HG02759 (cell line): ENCODE measurements around the gene BFSP1.

Experiments
- ATAC-seq: cut with Tn5 transposase; IDR thresholded peaks from one replicate; pipeline ENCODE4 v1.9.1; 2021; ENCODE audit warnings: mild to moderate bottlenecking, moderate library complexity; ENCODE audit not compliant: unreplicated experiment

BFSP1 gene

DNA sequence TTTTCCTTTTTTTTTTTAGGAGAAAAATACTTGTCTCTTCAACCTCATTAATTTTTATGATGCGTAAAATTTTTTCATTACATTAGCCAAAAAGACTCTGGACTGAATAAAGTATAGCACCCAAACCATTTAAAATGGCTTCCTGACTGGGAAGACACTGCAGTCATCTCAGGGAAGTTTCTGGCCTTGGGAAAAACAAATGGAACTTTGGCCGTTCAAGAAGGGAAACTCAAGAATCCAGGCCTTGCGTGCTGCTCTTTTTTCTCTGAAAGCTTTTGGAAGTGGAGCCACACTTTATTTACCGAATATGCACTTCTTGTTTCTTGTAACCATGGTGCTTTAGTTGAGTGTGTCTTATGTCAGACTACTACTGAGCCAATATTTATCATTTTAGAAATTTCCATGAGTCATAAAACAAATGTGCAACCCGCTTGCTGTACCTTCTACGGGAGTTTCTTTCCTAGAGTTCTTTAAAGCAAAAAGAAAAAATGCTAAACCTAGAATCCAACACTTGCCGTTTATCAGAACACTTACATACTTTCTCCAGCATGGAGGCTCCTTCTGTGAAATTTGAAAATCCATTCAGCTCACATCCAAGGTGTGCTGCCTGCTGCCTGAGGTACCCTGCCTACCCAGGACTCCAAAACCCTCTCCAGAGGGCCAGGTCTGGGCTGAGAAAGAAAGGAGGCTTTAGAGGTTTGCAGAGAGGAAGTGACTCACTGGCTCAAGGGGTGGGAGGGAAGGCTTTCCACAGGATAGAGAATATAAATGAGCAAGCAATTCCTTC, 27.2 kb upstream of the BFSP1 start:
- ATAC-seq = no peak

DNA sequence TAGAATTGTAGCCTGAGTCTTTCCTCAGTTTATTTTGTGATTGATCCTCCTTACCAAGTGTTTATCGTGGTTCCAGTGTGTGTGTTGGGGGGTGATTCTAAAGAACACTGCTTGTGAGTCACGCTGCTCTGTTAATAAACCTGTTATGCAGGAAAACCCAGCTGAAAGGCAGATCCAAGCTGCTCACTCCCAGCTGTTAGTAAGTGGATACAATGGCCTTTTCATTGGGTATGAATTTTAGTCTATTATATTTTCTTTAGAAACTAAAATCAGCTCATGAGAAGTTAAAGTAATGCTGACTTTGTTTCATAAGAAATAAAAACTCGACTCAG, 26.5 kb upstream of the BFSP1 start:
- ATAC-seq = no peak

DNA sequence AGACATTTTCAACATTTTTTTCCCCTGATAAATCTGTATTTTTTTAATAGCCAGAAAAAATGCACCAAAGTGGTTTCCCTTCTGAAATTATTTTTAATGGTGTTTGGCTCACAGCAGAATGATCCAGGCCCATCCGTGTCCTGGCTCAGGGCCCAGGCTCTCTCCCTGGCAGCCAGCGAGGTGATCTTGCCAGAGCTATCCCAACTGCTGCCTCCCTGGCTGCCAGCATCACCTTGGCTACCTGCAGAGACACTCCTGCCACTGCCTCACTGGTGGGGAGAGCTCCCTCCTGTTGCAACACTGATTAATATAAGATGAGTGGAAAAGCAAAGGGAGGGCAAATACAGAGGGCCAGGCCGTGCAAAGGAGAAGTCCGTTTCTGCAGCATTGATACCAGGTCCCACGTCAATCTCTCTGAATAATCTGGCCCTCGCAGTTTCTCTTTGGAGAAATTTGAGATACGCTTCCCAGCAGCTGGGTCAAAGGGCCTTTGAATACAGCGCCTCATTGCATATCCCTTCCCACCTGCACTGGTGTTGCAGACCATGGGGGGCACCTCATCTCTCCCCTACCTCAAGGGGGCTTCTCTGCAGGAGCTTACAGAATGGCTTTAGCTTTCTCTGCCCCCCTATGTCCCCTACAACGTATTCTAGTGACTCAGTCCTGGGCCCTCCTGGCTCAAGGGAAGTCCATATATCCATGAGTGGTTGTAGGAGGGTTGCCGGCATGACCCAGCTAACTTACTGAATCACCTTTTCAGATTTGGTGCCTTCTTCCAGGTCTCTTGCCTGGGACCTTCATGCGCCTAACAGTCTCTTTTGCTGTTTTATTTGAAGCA, 25.9 kb upstream of the BFSP1 start:
- ATAC-seq = no peak

DNA sequence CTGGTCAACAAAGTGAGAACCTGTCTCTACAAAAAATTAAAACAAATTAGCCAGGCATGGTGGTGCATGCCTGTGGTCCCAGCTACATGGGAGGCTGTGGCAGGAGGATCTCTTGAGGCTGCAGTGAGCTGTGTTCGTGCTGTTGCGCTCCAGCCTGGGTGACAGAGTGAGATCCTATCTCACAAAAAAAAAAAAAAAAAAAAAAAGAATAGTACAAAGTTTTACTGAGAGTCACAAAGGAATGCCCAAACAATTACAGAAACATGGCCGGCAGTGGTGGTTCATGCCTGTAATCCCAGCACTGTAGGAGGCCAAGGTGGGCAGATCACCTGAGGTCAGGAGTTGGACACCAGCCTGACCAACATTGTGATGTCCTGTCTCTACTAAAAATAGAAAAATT, 23.9 kb upstream of the BFSP1 start:
- no peak for ATAC-seq

DNA sequence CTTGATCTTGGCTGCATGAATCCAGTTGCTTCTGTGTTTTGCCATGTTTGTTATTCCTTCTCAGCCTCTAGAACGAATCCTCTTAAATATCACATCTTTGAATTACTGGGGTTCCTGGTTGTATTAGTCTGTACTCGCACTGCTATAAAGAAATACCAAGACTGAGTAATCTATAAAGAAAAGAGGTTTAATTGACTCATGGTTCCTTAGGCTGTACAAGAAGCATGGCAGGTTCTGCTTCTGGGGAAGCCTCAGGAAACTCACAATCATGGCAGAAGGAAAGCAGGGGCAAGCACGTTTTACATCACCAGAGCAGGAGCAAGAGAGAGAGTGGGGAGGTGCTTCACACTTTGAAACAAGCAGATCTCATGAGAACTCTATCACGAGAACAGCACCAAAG, 18.0 kb upstream of the BFSP1 start:
- no peak for ATAC-seq

DNA sequence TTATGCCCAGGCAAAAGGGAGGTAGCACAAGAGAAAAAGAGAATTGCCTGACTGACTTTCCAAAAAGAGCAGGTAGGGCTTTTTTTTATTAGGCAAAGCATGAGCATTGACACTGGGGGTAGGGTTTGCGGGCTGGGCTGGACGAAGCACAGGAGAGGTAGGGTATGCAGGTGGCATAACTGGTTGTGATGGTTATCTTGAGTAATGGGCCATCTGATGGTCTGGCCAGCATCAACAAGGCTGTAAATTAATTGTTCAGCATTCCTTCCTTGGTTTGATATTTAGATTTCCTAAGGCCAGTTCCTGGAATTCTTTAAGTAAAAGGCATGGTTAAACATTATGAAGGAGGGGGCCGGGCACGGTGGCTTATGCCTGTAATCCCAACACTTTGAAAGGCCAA, 13.9 kb upstream of the BFSP1 start:
- ATAC-seq = no peak

DNA sequence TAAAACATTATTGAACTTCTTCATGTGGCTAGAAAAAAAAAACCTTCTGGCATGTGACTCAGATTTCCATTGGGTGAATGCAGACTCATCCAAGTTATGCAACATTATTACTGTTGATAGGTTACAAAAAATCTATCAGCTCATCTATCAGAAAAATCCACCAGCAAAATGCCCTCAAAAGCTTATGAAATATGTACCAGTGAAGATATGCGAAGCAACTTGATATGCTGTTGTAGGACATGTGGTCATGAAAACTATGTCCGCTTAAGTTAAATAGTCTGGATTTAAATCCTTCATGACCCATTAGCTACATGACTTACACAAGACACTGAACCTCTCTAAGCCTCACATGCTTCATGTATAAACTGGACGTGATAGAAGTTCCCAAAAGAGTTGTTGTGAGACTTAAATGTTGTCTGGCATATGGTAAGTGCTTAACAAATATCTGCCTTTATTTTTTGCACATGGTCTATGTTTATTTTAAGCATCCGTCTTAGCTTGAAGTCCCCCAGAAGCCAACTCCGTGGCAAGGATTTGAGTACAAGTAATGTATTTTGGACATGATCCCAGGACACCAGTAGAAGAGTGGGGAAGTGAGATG, 12.5 kb upstream of the BFSP1 start:
- ATAC-seq = no peak

DNA sequence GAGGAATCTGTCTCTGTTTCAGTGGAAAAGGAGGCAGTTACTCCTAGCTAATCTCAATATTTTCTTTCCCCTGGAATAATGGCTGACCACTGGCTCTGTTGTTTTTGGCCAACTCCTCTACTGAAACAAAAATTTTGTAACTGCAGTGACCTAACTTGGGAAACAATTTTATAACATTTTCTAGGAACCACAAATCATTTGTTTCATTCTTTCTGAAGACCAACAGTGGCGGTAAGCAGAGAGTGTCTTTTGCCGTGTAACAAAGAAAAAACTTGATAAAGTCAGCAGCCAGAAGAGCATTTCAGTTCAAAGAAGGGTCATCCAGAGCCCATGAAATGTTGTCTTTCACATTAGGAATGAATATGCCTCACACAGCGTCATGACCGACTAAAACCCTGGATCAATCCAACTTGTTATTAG, 11.8 kb upstream of the BFSP1 start:
- no peak for ATAC-seq

DNA sequence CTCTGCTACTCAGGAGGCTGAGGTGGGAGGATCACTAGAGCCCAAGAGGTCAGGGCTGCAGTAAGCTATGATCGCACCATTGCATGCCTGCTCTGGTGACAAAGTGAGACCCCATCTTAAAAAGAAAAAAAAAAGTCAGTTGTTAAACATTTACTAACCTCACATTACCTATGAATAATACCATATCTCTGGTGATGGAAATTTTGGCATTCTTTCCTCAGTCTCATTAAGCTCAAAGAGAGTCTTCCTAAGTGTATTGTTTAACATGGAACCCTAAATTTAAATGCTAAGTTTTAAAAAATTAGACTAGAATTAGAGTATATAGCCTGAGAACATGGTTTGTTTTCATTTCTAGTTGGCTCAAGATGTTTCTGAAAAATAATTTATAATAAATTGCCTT, 11.3 kb upstream of the BFSP1 start:
- no peak for ATAC-seq

DNA sequence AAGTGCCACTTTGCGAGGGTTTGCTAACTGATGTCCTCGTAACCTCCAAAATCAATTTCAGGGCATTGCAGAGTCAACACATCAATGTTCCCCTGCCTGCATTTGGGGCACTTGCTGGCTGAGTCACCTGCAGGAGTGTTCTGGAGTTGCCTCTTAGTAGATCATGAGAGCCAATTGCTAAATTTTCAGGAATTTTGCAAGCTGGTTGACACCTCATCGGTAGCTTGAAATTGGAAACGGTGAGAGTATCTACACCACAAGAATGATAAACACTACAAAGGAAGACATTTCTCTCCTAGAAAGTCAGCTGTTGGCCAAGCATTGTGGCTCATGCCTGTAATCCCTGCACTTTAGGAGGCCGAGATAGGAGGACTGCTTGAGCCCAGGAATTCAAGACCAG, 10.8 kb upstream of the BFSP1 start:
- ATAC-seq = no peak

DNA sequence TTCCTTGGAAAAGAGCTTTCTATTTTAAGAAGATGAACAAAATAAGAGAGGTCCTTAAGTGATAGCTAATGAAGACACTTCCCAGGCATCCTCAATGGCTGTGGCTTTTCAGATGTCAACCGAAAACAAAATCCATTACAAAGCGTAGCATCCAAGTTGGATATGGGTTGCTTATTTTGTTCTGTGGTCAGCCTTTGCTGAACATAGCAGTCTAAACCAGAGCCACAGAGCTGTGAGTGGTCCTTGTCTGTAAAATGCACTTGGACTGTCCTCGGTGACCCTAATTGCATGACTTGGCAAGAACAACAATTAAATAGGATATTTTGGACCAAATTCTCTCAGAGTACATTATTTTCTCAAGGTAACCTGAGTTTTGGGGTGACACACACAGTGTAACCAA, 10.4 kb upstream of the BFSP1 start:
- no peak for ATAC-seq

DNA sequence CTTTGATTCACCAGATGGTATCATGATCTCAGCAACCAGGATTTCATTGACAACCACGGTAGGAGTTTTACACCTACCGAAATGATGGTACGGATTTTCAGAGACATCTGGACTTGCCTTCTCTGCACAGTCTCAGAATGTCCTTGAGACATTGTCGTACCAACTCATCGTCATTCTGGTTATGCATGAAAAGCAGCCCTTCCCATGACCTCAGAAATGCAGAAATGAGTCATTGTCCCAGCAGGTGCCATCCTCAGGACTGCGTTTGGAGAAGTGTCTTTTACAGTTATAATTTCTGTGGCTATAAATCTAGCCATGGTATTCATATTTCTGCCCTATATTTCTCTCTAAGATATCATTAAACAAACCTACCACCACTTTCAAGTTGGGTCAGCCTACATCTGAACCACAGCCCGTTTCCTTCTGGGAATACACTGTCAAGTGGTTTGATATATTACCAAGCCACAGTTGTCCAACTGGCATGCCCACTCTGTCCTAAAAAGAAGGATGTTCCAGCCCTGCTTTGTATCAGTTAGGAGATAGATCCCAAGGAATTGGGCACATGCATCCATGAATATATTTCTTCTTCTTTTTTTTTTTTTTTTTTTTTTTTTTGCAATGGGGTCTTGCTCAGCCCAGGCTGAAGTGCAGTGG, 7.5 kb upstream of the BFSP1 start:
- no peak for ATAC-seq

DNA sequence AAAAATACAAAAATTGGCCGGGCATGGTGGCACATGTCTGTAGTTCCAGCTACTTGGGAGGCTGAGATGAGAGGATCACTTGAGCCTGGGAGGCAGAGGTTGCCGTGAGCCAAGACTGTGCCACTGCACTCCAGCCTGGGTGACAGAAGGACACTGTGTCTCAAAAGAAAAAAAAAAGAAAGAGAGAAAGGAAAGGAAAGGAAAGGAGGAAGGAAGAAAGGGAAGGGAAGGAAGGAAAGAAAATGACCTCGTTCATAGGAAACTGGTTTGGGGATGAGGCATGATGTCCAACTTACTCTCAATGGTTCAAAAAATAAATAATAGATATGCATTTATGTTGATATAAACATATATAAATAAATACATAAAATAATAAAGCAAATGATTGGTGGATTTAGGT, 6.8 kb upstream of the BFSP1 start:
- ATAC-seq = no peak

DNA sequence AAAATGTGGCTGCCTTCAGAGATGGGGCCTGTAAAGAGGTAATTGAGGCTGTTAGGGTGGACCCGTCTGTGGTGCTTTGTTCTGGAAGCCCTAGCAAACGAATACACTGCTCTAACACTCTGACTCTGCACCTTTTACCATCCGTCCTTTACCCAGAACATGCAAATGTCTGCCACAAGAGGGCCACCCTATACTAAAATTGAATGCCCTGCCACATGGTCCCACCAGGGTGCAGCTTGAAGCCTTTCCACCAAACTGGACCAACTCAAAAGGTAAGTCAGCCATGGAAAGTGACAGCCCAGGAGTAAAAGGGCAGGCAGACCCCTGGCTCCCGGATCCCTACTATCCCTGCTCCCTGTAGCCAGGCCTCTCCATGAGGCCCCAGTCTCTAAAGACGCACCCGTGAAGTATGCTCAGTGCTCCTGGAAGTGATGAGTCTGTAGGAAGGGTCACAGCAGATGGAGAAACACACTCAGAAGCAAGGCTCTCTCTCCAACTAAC, 5.8 kb upstream of the BFSP1 start:
- peak; percentile 92 for ATAC-seq

DNA sequence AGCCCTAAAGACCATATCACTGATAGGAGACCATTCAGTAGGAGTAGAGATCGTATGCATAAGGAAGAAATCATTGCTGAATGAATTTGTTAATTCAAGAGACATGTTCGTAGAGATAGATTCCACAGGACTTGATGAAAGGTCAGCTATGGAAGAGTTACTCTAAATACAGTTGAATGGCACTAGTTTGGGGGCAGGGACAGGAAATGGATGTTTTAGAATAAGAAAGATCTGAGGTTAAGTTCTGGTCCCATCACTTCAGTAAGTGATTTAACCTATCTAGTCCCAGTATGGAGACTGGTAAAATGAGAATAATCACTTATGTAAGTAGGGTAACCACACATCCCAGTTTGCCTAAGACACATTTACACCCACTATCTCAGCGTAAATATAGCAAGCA, 2.9 kb upstream of the BFSP1 start:
- ATAC-seq = no peak

DNA sequence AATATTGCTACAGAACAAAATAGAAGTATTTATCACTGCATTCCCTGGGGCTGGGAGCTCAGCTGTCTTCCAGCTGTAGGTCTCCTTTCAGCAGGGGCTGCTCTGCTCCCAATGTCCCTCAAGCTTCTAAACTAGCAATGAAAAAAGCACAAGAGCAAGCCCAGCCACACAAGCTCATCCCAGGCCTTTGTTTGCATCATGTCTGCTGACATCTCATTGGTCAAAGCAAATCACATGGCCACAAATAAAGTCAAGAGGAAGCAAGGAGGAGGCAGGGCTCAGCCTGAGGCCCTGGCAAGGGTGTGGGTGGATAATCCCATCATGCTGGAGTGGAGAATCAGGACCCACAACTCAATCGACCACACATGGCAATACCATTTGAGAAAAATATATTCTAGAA, 2.2 kb upstream of the BFSP1 start:
- ATAC-seq = no peak

DNA sequence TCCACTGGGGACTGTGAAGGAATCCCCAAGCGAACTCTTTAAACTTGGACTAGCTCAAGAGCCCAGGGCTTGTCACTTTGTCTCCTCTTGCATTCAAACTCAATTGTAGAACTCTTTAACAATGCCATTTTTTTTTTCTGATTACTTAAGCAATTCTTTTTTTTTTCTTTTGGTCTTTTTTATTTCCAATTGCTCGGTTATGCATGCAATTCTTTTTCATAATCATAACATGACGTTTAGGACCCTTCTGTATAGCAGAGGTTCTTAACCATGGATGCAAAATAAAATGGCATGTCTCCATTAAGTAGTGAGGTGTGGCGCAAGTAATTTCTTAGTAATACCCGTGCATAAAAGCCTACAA, 466 bp upstream of the BFSP1 start:
- no peak for ATAC-seq

DNA sequence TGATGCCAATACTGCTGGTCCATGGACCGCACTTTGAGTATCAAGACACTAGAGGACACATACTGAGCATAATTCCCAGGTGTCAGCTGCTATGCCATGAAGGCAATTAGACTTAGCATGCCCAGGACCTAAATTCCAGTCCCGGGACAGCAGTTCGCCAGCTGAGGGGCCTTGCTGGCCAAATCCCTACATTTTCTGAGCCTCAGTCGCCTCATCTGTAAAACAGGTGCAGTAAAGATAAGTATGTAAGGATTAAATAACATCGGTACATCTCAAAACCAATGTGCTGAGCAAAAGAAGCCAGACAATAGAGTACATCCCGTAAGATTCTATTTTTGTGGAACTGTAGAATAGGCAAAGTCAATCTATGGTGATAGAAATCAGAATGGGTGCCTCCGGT, 1.0 kb downstream of the BFSP1 start:
- ATAC-seq = no peak

DNA sequence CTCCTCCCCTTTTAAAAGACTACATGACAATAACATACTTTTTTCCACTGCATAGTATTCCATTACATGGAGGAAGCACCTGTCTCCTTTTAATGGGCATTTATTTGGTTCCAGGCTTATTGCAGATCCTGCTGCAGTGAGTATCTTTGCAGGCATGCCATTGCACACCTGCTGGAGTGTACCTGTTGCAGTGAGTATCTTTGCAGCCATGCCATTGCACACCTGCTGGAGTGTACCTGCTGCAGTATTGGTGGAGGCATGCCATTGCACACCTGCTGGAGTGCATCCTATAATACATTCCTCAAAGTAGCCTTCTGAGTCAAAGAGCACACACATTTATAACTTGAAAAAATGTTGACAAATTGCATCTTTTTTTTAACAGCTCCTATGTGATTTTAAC, 1.6 kb downstream of the BFSP1 start:
- no peak for ATAC-seq

DNA sequence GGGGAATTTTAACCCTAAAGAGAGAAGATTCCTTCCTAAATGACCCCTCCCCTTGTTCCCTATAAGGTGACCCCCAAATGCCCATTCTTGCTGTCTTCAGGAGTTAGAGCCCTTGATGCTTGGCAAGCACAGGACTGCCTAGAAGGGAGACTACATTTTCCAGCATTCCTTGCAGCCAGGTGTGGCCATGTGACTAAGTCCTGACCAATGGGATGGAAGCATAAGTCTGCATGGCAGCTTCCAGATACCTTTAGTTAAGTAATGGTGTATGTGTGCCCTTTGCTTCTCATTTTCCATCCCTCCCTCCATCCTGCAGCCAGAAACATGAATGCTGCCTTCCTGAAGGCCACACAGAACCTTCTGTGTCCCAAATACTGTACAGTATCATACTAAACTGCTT, 5.5 kb downstream of the BFSP1 start:
- no peak for ATAC-seq

DNA sequence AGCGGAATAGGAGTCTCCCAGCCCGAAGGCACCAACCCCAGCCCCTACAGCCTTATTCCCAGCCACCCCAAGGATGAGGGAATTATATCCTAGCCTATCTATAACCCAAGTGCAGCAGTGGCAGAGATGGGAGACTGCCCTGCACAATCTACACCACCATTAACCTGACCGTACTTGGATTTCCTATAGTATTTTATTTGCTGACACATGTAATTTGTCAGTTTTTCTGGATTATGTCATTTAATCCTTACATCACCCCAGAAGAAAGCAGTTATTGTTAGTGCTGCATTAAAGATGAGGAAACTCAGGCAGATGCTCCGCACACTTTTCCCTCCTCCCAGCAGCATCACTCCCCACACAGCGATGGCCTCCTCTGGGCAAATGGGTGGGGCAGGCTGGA, 6.0 kb downstream of the BFSP1 start:
- ATAC-seq = no peak

DNA sequence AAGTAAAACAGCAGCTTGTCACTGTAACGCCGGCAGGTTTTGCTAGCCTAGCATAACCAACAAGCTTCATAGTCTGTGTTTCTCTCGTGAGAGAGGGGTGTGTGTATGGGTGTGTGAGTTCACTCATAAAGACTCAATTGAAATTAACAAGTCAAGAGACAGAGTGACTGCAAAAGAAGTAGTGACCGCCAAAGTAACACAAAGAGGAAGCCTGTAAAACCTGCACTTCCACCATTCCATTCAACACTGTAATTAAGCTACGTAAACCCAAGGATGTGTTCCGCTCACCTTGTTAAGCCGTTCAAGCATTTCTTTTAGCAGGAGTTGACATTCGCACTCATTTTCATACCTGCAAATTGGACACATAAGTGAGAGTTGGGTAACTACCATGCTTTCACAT, 6.6 kb downstream of the BFSP1 start:
- ATAC-seq = no peak
